DMS 273 treated with DMSO at 0.1 percent for 48 hours (cell line): ENCODE results near the gene ARX.

ENCODE experiments used
- DNase-seq: peaks from one replicate; lab custom pipeline; 2025; lab: John Stamatoyannopoulos, UW

ARX gene

DNA sequence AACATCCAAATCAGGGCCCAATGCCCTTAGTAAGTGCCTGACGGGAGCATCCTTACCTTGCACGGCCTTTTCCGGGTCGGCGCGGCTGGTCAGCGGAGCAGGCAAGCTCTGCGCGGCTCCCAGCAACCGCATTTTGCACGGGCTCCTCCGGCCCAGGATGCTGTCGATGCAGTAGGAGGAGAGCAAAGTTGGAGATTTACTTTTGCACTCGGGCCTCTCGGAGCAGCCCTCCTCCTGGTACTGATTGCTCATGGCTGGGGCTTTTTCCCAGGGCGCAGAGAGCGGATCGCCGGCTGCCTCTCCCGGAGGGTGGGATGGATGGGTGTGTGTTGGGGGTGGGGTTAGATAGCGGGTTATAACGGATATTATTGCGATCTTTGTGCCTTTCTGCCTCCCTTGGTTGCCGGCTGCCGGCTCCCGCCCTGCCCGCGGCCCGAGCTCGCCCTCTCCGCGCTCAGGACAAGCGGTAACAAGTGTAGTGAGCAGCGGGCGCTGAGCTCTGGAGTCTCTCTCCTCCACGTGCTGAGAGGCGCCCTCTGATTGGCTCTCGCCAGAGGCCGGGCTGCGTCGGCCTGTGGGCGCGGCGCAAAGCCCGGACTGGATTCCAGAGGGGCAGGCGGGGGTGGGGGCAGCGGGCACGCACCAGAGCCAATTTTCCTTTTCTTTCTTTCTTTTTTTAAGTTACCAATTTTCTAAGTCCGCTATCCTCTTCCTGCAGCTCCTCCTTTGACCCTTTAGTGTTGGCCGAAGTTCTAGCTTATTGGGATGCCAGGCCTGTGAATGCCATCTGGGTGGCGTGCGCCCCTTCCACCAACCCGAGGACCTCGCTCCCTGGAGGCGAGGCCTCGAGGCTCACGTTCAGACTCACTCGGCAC, at the start of gene ARX:
Gene ARX (minus strand): TSS at position 480 of the 875 bp plus-strand sequence. CDS start 228 bp downstream, at position 252.
- peak; percentile 14 for DNase-seq

- DNase-seq = no peak
Observed at GRCh38 chrX:25059273-25059672, 43.5 kb upstream of the ARX start.

DNA sequence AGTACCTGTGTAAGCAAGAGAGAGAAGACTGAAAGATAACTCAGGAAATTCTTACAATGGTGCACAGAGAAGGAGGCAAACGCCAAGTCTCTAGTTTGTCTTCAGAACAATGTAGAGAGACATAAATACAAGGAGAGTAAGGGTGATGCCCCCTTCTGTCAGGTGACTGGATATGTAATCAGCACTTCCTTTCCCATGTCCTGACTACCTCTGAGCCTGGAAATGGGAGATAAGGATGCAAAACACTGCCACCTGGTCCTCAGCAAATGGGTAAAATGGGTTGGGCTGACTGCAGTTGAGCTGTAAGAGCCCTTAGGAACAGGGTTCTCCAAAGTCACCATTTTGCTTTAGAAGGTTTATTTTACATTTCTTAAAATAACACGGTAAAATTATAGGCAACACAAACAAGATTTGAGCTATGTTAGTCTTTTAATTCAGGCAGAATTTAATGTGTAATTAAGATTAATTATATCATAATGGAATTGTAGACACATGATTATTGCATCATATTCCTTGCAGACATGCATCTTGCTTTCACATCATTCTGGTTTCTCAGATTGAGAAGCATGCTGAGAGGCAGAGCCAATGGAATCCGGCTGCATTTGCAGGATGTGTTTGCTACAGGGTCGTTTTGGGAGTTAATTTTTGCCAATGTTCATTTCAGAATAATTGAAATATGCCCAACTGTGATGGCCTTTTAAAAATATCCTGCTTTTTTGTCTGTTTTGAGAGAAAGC, 37.2 kb upstream of the ARX start:
- no peak for DNase-seq

DNA sequence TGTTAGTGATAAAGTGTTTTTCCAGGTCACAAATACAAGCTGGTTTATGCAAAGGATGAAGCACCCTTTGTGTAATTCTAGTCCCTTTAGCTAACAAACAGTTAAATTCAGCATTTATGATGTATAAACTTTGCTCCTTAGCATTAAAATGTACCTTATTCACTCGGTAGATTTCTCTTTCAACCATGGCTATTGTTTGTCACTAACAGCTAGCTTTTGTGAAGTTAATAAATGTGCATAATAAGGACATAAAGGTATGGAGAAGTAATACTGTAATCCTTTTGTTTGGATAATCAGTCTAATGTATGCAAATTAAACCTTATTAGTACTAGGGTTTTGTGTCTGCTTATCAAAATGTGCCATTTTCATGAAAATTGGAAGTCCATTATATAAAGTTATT, 34.2 kb upstream of the ARX start:
- no peak for DNase-seq

DNA sequence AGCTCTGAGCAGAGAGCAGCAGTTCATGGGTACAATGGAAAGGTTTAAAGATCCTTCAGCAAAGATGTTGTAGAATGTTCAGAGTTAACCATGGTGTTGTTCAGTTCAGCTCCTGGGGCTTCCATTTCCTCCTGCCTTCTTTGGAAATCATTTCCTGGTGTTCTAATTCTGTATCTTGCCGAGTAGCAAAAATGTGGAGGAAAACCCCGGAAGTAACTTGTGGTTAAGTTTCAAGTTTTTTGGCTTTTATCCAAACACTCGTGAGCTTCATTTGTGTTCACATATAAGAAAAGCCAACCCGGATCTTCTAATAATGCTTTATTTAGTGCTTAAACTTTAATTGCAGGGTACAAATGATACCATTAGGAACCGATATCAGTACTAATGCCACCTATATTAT, 33.6 kb upstream of the ARX start:
- DNase-seq = no peak

GRCh38 chrX:25048178-25048577, 32.4 kb upstream of the ARX start:
- no peak for DNase-seq

- DNase-seq = no peak
Observed at GRCh38 chrX:25043192-25043591, 27.4 kb upstream of the ARX start.

GRCh38 chrX:25039036-25039435, 23.3 kb upstream of the ARX start:
- no peak for DNase-seq

- no peak for DNase-seq
Observed at GRCh38 chrX:25034889-25035288, 19.1 kb upstream of the ARX start.

- DNase-seq = no peak
Observed at GRCh38 chrX:25029288-25029825, 13.6 kb upstream of the ARX start.

DNA sequence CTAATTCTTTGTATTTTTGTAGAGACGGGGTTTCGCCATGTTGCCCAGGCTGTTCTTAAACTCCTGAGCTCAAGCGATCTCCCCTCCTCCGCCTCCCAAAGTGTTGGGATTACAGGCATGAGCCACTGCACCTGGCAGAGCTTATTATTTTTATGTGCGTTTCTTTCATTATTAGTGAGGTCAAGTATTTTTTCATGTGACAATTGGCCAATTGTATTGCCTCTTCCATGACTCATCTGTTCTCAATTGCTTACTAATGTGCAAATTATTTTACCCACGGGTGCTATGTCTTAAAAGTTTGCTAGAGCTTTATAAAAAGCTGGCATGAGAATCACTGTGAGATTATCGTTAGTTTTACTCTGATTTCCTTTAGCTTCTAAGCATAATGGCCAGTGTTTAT, 13.0 kb upstream of the ARX start:
- DNase-seq = no peak

- DNase-seq = no peak
Observed at GRCh38 chrX:25026576-25026975, 10.8 kb upstream of the ARX start.

DNA sequence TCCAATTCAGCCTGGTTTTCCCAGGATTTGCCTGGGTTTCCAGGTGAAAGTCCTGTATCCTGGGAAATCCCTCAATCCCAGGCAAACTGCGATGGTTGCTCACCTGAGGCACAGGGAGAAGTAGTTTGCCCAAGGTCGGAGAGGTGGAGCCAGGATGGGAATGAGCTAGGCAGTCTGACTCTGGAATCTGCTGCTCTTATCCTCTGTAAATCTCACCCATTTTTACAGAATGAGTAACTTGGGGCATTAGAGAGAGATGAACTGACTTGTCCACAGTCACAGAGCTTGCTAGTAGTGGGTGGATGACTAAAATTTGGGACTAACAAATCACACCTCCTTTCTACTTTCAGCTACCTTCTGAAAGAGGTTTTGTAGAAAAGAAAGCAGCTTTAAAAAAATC, 9.8 kb upstream of the ARX start:
- no peak for DNase-seq

GRCh38 chrX:25023908-25024307, 8.1 kb upstream of the ARX start:
- no peak for DNase-seq

DNA sequence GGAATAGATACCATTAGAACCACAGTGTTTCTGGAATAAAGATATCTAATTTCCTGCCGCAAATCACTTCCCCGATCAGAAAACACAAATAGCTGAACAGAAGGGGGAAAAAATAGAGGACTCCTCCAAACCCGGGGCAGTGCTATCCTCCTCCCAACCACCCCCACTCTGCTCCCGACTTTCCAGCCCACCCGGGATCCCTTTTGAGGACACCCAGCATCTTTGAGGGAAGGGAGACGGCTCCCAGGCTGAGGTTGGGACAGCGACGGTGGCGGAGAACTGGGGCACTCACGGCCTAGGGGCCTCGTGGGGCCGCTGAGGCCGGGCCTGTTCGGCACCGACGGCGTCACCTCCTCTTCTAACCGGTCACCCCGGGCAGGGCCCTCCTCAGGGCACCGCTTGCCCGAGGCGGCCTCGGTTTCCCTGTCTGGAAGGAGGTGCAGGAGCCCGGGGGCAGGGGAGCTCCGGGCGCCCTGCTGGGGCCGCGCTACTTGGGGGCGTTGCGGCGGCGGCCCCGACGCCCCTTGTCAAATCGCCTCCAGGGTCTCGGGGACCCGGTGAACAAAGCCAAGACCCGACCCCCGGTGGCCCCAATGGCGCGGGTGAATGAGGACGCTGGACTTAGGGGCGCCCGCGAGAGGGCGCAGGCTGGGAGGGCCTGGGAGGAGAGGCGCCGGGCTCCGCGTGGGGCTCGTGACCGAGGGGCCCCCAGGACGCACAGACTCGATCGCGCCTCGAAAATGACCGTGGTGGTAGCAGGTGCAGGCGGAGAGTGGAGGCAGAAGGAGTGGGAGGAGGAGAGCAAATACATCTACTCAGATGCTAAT, 6.9 kb upstream of the ARX start:
- DNase-seq = no peak

DNA sequence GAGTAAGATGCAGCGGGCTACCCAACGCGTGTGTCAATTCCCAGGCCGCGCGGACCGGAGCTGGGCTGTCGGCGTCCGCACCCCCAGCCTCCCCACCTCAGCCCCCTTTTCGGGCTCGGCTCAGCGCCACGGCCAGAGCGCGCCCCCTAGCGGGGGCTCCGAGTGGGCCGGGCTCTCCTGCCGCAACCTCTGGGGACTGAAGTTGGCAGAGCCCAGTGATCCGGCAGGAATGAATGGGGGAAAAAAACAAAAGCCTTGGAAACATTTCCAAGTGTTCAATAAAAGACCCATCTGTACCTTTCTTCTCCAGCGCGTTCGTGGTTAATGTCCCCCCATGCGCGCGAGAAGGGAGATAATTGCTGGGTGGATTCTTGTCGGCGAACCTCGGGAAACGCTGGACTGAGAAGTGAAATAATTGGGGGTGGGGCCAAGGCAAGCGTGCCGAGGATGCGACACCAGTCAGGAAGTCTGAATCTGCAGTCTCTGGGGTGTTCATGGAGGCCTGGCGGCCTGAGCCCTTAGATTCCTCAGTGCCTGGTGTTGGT, 5.2 kb upstream of the ARX start:
- DNase-seq = no peak

- DNase-seq = no peak
Observed at GRCh38 chrX:25020391-25020904, 4.7 kb upstream of the ARX start.

GRCh38 chrX:25019707-25020390, 4.1 kb upstream of the ARX start:
- no peak for DNase-seq

DNA sequence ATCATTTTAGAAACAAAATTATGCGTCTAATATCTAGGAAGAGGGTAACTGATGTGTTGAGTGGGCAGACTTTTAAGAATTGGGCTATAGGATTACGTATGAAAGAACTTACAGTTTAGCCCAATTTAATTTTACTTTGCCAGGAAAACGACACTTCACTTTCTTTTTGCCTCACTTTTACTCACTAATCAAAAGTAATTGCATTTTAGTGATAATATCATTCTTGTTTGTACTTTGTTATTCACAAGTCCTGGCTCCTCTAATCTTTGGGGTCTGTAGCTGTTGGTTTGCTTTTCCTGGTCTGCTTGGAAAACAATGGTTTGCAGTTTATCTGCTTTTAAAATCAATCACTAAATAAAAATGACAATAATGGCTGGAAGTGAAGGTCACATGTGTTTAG, 2.9 kb upstream of the ARX start:
- no peak for DNase-seq

DNA sequence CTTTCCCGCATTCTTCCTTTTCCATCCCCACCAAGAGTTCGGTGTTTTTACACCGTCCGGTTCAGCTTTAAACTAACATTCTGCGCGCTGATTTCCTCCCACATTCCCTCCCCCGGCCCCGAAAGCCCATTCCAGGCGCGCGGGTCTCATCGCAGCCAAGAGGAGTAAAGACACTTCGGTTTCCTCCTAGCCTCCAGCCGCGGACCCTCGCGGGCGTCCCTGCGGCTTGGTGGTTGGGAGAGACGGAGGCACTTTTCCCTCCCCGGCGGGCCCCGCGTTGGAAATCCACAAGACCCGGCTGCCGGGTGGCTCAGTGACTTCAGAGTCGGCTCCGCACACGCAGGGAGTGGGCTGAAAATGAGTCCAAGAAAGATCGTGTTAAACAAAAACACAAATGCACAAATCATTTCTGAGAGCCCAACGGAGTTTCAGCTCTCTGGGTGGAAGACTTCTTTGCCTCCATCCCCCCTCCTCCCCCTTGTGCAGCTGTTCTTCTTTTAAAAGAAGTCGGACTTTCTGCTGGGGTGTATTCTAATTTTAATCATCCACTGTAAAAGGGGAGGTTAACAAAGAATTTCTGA, 2.0 kb upstream of the ARX start:
- no peak for DNase-seq
